Neuron (in vitro differentiated cells): ENCODE data around the gene F5.
"Not testable (repeated sequence)": the region's sequence is repeated elsewhere in the genome, so short reads cannot be mapped to it uniquely, and the experiment has no call there.

ENCODE experiments used
- H2AFZ ChIP-seq: one replicate; pipeline ENCODE4 v1.6.1; 2013; ENCODE audit warnings: low read depth, mild to moderate bottlenecking, inconsistent platforms, low read length, moderate library complexity
- H3K27me3 ChIP-seq: one replicate; pipeline ENCODE4 v1.6.1; 2013; ENCODE audit warnings: low read length; ENCODE audit not compliant: insufficient read depth
- H3K36me3 ChIP-seq: one replicate; pipeline ENCODE4 v1.6.1; 2013; ENCODE audit warnings: low read length; ENCODE audit not compliant: insufficient read depth
- H3K4me1 ChIP-seq: one replicate; pipeline ENCODE4 v1.6.1; 2013; ENCODE audit warnings: low read length; ENCODE audit not compliant: insufficient read depth
- H3K4me3 ChIP-seq: 2 replicates; pipeline ENCODE4 v1.5.1; 2013; ENCODE audit warnings: mild to moderate bottlenecking, low read length, moderate library complexity
- H3K9me3 ChIP-seq: one replicate; pipeline ENCODE4 v1.6.1; 2013; ENCODE audit warnings: low read length

F5 gene

GRCh38 chr1:169507413-169507812 lies 78.9 kb downstream of the F5 start:
- Histone ChIP-seq H3K27me3 (no peaks in the 10 kb centered on the region), H3K4me1 (no peaks in the 10 kb centered on the region), H3K9me3 (no peaks in the 10 kb centered on the region), H3K4me3 (no peak overlapping the region), H3K36me3 (no peaks in the 10 kb centered on the region), H2AFZ (no peak overlapping the region)

- H3K36me3 ChIP-seq, H3K4me1 ChIP-seq, H3K27me3 ChIP-seq, H3K9me3 ChIP-seq, H3K4me3 ChIP-seq, H2AFZ ChIP-seq: not testable (repeated sequence)
These were observed 82.7 kb downstream of the F5 start for GRCh38 chr1:169503601-169504000.

- Histone ChIP-seq H3K27me3 (no peaks in the 10 kb centered on the region), H2AFZ (no peak overlapping the region), H3K36me3 (no peaks in the 10 kb centered on the region), H3K4me1 (no peaks in the 10 kb centered on the region), H3K4me3 (no peak overlapping the region), H3K9me3 (no peaks in the 10 kb centered on the region)
These were observed 86.5 kb downstream of the F5 start for GRCh38 chr1:169499807-169500206.

- no peak overlapping the region for H3K4me3 ChIP-seq
- no peaks in the 10 kb centered on the region for H3K4me1 ChIP-seq
- no peak overlapping the region for H2AFZ ChIP-seq
- H3K36me3 ChIP-seq = no peaks in the 10 kb centered on the region
- no peaks in the 10 kb centered on the region for H3K27me3 ChIP-seq
- H3K9me3 ChIP-seq = no peaks in the 10 kb centered on the region
These were observed 89.0 kb downstream of the F5 start for GRCh38 chr1:169497317-169497716.

GRCh38 chr1:169495916-169496315 lies 90.4 kb downstream of the F5 start:
- no peaks in the 10 kb centered on the region for H3K9me3 ChIP-seq
- no peaks in the 10 kb centered on the region for H3K27me3 ChIP-seq
- H3K4me3 ChIP-seq = no peak overlapping the region

GRCh38 chr1:169495046-169495775 lies 91.1 kb downstream of the F5 start:
- no peaks in the 10 kb centered on the region for H3K9me3 ChIP-seq
- H3K4me1 ChIP-seq = no peaks in the 10 kb centered on the region
- no peak overlapping the region for H2AFZ ChIP-seq
- no peaks in the 10 kb centered on the region for H3K36me3 ChIP-seq
- H3K27me3 ChIP-seq = no peaks in the 10 kb centered on the region
- H3K4me3 ChIP-seq = no peak overlapping the region

More at GRCh38 chr1:169495916-169496315, 90.4 kb downstream of the F5 start:
- H2AFZ ChIP-seq = no peak overlapping the region
- H3K36me3 ChIP-seq = no peaks in the 10 kb centered on the region
- no peaks in the 10 kb centered on the region for H3K4me1 ChIP-seq

GRCh38 chr1:169494343-169494742 lies 91.9 kb downstream of the F5 start:
- Histone ChIP-seq H3K36me3 (no peaks in the 10 kb centered on the region), H3K4me3 (no peak overlapping the region), H2AFZ (no peak overlapping the region), H3K9me3 (no peaks in the 10 kb centered on the region), H3K4me1 (no peaks in the 10 kb centered on the region), H3K27me3 (no peaks in the 10 kb centered on the region)

GRCh38 chr1:169493251-169493650 lies 93.0 kb downstream of the F5 start:
- Histone ChIP-seq H3K4me1 (no peaks in the 10 kb centered on the region), H2AFZ (no peak overlapping the region), H3K27me3 (no peaks in the 10 kb centered on the region), H3K4me3 (no peak overlapping the region), H3K36me3 (no peaks in the 10 kb centered on the region), H3K9me3 (no peaks in the 10 kb centered on the region)

GRCh38 chr1:169491845-169492281 lies 94.4 kb downstream of the F5 start:
- H3K27me3 ChIP-seq = no peaks in the 10 kb centered on the region

GRCh38 chr1:169488157-169488556 lies 98.1 kb downstream of the F5 start:
- no peaks in the 10 kb centered on the region for H3K27me3 ChIP-seq
- H2AFZ ChIP-seq = no peak overlapping the region
- no peaks in the 10 kb centered on the region for H3K9me3 ChIP-seq
- H3K36me3 ChIP-seq = no peaks in the 10 kb centered on the region
- H3K4me1 ChIP-seq = peaks cover 31% of the 10 kb centered on the region
- H3K4me3 ChIP-seq = no peak overlapping the region

More at GRCh38 chr1:169491845-169492281, 94.4 kb downstream of the F5 start:
- Histone ChIP-seq H3K4me1 (peaks cover 7% of the 10 kb centered on the region), H3K36me3 (no peaks in the 10 kb centered on the region), H3K9me3 (no peaks in the 10 kb centered on the region), H2AFZ (no peak overlapping the region), H3K4me3 (no peak overlapping the region)

- H3K9me3 ChIP-seq = no peaks in the 10 kb centered on the region
- no peaks in the 10 kb centered on the region for H3K27me3 ChIP-seq
- peaks cover 32% of the 10 kb centered on the region for H3K4me1 ChIP-seq
- H3K4me3 ChIP-seq = no peak overlapping the region
- no peak overlapping the region for H2AFZ ChIP-seq
- H3K36me3 ChIP-seq = no peaks in the 10 kb centered on the region
These were observed 98.7 kb downstream of the F5 start for GRCh38 chr1:169487561-169487960.

GRCh38 chr1:169487133-169487532 lies 99.1 kb downstream of the F5 start:
- H3K27me3 ChIP-seq = no peaks in the 10 kb centered on the region
- H3K9me3 ChIP-seq = no peaks in the 10 kb centered on the region
- peak overlapping the region; percentile 59 for H3K4me3 ChIP-seq
- H3K4me1 ChIP-seq = peaks cover 32% of the 10 kb centered on the region
- peak overlapping the region; percentile 89 for H2AFZ ChIP-seq
- no peaks in the 10 kb centered on the region for H3K36me3 ChIP-seq

GRCh38 chr1:169486281-169487051 lies 99.8 kb downstream of the F5 start:
- Histone ChIP-seq H3K9me3 (no peaks in the 10 kb centered on the region), H3K36me3 (no peaks in the 10 kb centered on the region), H3K4me3 (peak overlapping the region; percentile 59), H3K4me1 (peaks cover 32% of the 10 kb centered on the region), H3K27me3 (no peaks in the 10 kb centered on the region), H2AFZ (peak overlapping the region; percentile 89)
